ENCODE data around the gene MS4A10. TPM values are rescaled to one million over a fixed set of nuclear protein-coding genes. Genes with fewer than 3 reads are reported as not detected.

Gene MS4A10
- total and polyA plus RNA-seq, 10 of the 15 experiments (the other 5 are each of a cell fraction or from before 2014, with no cell fraction given), result not detected

DNA sequence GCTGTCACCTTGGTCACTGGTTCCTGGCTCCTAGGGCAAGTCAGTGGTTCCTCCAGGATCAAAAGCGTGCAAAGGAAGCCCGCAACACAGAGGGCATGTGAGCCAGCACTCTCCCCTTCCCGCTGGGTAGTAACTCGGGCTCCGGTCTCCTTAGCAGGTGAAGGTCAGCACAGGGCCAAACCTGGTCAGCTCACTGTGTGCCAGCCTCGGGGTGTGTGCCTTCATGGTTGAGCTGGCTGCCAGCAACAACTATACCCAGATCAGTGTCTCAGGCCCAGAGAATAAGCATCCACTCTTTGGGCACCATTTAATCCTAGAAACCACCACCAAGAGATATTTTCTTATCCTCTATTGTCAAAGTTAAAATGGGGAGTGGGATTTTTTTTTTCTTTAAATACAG lies 40.7 kb downstream of the MS4A10 start:
- no peaks in the 10 kb centered on the region for H3K36me3 ChIP-seq (ENCODE audit: control insufficient read depth in 2 of 2, insufficient read depth in 2 of 2, low read length in 1 of 2)
- no peak overlapping the region for H3K4me2 ChIP-seq (ENCODE audit: control insufficient read depth, insufficient read depth)
- no peak for ATAC-seq
- no peak for DNase-seq (ENCODE audit: low read depth, low spot score)
- TF ChIP-seq DPF2 (IDR thresholded peaks at IDR 0.05) (no peak), ZBED1 (IDR thresholded peaks at IDR 0.05; ENCODE audit: borderline replicate concordance) (no peak), NR2F1 (conservative IDR thresholded peaks at IDR 0.05) (no peak), POLR2A (IDR thresholded peaks at IDR 0.05; ENCODE audit: low read depth, low read length) (no peak), CREM (IDR thresholded peaks at IDR 0.05; ENCODE audit: low read depth) (no peak)
- TF ChIP-seq, protein P1, sequence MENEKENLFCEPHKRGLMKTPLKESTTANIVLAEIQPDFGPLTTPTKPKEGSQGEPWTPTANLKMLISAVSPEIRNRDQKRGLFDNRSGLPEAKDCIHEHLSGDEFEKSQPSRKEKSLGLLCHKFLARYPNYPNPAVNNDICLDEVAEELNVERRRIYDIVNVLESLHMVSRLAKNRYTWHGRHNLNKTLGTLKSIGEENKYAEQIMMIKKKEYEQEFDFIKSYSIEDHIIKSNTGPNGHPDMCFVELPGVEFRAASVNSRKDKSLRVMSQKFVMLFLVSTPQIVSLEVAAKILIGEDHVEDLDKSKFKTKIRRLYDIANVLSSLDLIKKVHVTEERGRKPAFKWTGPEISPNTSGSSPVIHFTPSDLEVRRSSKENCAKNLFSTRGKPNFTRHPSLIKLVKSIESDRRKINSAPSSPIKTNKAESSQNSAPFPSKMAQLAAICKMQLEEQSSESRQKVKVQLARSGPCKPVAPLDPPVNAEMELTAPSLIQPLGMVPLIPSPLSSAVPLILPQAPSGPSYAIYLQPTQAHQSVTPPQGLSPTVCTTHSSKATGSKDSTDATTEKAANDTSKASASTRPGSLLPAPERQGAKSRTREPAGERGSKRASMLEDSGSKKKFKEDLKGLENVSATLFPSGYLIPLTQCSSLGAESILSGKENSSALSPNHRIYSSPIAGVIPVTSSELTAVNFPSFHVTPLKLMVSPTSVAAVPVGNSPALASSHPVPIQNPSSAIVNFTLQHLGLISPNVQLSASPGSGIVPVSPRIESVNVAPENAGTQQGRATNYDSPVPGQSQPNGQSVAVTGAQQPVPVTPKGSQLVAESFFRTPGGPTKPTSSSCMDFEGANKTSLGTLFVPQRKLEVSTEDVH (IDR thresholded peaks at IDR 0.05; ENCODE audit: low read depth, partially characterized antibody), result no peak
- POLR2A ChIA-PET, result no interaction called here
- in situ Hi-C loops (cut with MboI), result no loop called here
- SMC1A ChIA-PET (ENCODE audit: uncharacterized antibody, unreplicated experiment), result no interaction called here
- H4K20me1 ChIP-seq (ENCODE audit: control insufficient read depth, insufficient read depth), result no peaks in the 10 kb centered on the region
- FAIRE-seq, result no peak
- no peak overlapping the region for H3K4me3 ChIP-seq
- CTCF ChIA-PET, result interaction anchor here (0.9 to 4.2 kb wide), 4 partner anchors 50 to 352 kb away, joined by 3 to 17 read pairs (median 5); no protein-coding TSS in a partner anchor
- no peaks in the 10 kb centered on the region; the same call in 1 of the 2 replicates for H3K4me1 ChIP-seq (ENCODE audit: control insufficient read depth, insufficient read depth, low read length)
- no peaks in the 10 kb centered on the region; a peak in 2 of 4 replicates for H3K27me3 ChIP-seq (replicated peaks in 1 of 2; ENCODE audit: control insufficient read depth in 2 of 2, insufficient read depth in 2 of 2, low read length in 1 of 2)
- H3K79me2 ChIP-seq (ENCODE audit: control insufficient read depth, insufficient read depth, low read length), result no peaks in the 10 kb centered on the region
- intact Hi-C loops (cut with micrococcal nuclease; ENCODE audit: unreplicated experiment), result no loop called here
- no peaks in the 10 kb centered on the region for H3K9me3 ChIP-seq (replicated peaks; ENCODE audit: control insufficient read depth, insufficient read depth, low read length)
- no peak overlapping the region for H3K27ac ChIP-seq (ENCODE audit: control insufficient read depth, insufficient read depth)
- no peak overlapping the region for H3K9ac ChIP-seq (ENCODE audit: control insufficient read depth, insufficient read depth, low read length)
- BruUV-seq (replicated peaks), result no TSS peak
- no peak overlapping the region for H2AFZ ChIP-seq (ENCODE audit: control insufficient read depth, low read depth, low read length)
- 70% methylated on average over 6 of the region's 6 CpGs for WGBS (ENCODE audit: insufficient coverage, insufficient replicate concordance, low lambda C conversion rate, missing lambda C conversion rate)
- RAD21 ChIA-PET (ENCODE audit: unreplicated experiment), result no interaction called here
